ENCODE results near the gene KSR1. TPM values are rescaled to one million over a fixed set of nuclear protein-coding genes. Genes with fewer than 3 reads are reported as not detected.

The KSR1 gene
- total RNA-seq, 3 donors from 2014 or later: 14.1 to 36.4 (median 24.0) TPM

DNA sequence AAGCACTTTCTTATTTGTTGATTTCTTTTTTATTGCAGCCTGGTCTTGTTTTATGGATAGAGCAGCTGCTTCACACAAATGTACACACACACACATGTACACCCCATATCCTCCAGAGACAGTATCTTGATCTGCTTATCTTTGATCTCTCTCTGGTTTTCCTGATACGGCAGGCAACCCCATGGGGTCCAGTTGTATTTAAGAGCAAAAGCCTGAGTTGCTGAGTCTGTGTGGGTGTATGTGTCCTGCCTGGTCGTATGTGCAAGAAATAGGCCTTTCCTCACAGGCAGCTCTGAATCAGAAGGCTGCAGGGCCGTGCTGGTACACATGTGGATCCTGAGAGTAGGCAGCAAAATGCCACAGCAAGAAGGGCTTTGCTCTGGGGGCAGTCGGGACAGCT, 160.2 kb downstream of the KSR1 start:
- no peaks in the 10 kb centered on the region for H3K9me3 ChIP-seq
- no peaks in the 10 kb centered on the region for H3K4me1 ChIP-seq
- H3K27me3 ChIP-seq: no peaks in the 10 kb centered on the region
- no peak for TF ChIP-seq POLR2A (IDR thresholded peaks at IDR 0.05)
- TF ChIP-seq POLR2AphosphoS5 (IDR thresholded peaks at IDR 0.05): no peak
- no peak for TF ChIP-seq CTCF (IDR thresholded peaks at IDR 0.05)
- DNase-seq (ENCODE audit: low spot score in 2 of 2): no peak
- H3K27ac ChIP-seq: no peak overlapping the region
- H3K4me3 ChIP-seq: no peak overlapping the region
- intact Hi-C loops (cut with DNase I; ENCODE audit: low total_unique reads): no loop called here
- no peaks in the 10 kb centered on the region for H3K36me3 ChIP-seq

DNA sequence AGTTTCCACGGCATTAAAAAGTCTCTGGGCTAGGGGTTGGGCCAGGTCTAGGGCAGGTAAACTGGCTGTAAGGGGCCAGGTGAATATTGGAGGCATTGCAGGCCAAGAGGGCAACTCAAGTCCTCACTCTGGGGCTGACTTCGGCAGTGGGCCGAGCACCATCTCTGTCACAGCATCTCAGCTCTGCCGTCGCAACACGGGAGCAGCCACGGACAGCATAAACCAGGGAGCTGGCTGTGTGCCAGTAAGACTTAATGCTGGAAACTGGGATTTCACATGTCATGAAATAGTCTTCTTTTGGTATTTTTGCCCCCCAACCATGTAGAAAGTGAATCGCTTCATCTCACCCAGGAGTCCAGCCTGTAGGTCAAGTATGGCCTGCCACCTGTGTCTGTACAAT, 162.2 kb downstream of the KSR1 start:
- intact Hi-C loops (cut with DNase I; ENCODE audit: low total_unique reads): no loop called here

DNA sequence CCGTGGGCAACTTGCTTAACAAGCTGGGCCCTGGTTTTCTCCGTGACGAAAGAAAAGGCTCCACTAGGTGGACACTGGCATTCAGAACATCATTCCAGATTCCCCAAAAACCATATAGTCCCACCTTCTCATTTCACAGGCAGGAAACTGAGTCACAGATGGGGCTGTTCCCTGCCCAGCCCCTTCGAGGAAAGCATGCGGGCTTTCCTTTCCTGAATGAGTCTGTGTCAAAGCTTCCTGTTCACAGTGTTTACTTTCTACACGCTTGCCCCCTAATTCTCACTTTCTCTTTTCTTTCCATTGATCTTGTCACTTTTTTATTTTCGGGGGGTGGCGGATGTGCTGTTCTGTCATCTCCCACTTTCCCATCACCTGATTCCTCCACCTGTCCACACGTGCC, 164.5 kb downstream of the KSR1 start:
- Histone ChIP-seq H3K27ac (no peak overlapping the region), H3K9me3 (no peaks in the 10 kb centered on the region), H3K4me3 (no peak overlapping the region), H3K27me3 (no peaks in the 10 kb centered on the region), H3K4me1 (no peaks in the 10 kb centered on the region), H3K36me3 (no peaks in the 10 kb centered on the region)
- TF ChIP-seq POLR2A (IDR thresholded peaks at IDR 0.05) (no peak), POLR2AphosphoS5 (IDR thresholded peaks at IDR 0.05) (no peak), CTCF (IDR thresholded peaks at IDR 0.05) (no peak)
- intact Hi-C loops (cut with DNase I; ENCODE audit: low total_unique reads): no loop called here
- no peak for DNase-seq (ENCODE audit: low spot score in 2 of 2)

More for the DNA sequence above, 162.2 kb downstream of the KSR1 start:
- H3K9me3 ChIP-seq: no peaks in the 10 kb centered on the region
- no peak overlapping the region for H3K4me3 ChIP-seq
- no peak overlapping the region for H3K27ac ChIP-seq
- no peaks in the 10 kb centered on the region for H3K4me1 ChIP-seq
- TF ChIP-seq CTCF (IDR thresholded peaks at IDR 0.05) (no peak), POLR2AphosphoS5 (IDR thresholded peaks at IDR 0.05) (no peak), POLR2A (IDR thresholded peaks at IDR 0.05) (no peak)
- no peaks in the 10 kb centered on the region for H3K36me3 ChIP-seq
- DNase-seq (ENCODE audit: low spot score in 2 of 2): no peak
- H3K27me3 ChIP-seq: no peaks in the 10 kb centered on the region

DNA sequence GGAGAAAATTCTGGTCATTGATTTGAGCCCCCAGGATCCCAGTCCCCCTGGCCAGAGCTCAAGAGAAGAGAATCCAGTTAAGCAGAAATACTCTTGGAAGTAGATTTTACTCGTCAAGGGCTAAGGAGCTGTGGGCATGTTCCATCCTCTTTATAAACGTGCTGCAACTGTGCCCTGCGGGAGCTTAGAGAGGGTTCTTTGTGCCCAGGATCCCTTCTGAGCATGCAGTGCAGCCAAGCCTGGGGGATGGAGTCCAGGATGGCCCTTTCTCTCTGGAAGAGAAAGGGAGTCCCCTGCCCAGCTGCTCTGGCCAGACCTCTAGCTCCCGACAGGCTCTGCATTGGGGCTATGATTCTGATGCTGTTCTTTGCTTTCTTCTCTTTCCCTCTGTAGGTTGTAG, 165.3 kb downstream of the KSR1 start:
- TF ChIP-seq CTCF (IDR thresholded peaks at IDR 0.05) (no peak), POLR2AphosphoS5 (IDR thresholded peaks at IDR 0.05) (no peak), POLR2A (IDR thresholded peaks at IDR 0.05) (no peak)
- H3K9me3 ChIP-seq: no peaks in the 10 kb centered on the region
- H3K4me1 ChIP-seq: no peaks in the 10 kb centered on the region
- no peak for DNase-seq (ENCODE audit: low spot score in 2 of 2)
- H3K27me3 ChIP-seq: no peaks in the 10 kb centered on the region
- H3K27ac ChIP-seq: no peak overlapping the region
- intact Hi-C loops (cut with DNase I; ENCODE audit: low total_unique reads): no loop called here
- no peak overlapping the region for H3K4me3 ChIP-seq
- H3K36me3 ChIP-seq: no peaks in the 10 kb centered on the region

GRCh38 chr17:27621942-27622559, 165.8 kb downstream of the KSR1 start:
- Histone ChIP-seq H3K4me1 (no peaks in the 10 kb centered on the region), H3K4me3 (no peak overlapping the region), H3K9me3 (no peaks in the 10 kb centered on the region), H3K27ac (no peak overlapping the region), H3K27me3 (no peaks in the 10 kb centered on the region), H3K36me3 (no peaks in the 10 kb centered on the region)
- intact Hi-C loops (cut with DNase I; ENCODE audit: low total_unique reads): no loop called here
- no peak for TF ChIP-seq POLR2A (IDR thresholded peaks at IDR 0.05)
- DNase-seq (ENCODE audit: low spot score in 2 of 2): no peak

DNA sequence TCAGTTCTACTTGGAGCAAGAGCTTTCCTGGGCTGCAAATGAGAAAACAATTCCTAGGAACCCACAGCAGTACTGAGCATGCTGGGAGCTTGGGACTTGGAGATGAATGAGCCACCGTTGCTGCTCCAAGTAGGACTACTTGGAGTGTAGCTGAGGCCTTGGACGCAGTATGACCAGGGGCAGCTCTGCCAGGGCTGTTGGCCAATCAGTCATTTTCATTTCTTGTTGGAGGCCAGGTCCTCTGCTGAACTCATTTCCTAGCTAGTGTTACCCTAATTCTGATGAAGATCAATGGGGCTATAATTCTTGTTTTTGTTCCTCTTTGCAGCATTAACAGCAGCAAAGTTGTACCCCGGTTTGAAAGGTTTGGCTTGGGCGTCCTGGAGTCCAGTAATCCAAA, 166.7 kb downstream of the KSR1 start:
- no peak overlapping the region for H3K4me3 ChIP-seq
- DNase-seq (ENCODE audit: low spot score in 2 of 2): no peak
- TF ChIP-seq POLR2AphosphoS5 (IDR thresholded peaks at IDR 0.05) (no peak), CTCF (IDR thresholded peaks at IDR 0.05) (no peak), POLR2A (IDR thresholded peaks at IDR 0.05) (no peak)
- H3K9me3 ChIP-seq: no peaks in the 10 kb centered on the region
- no peaks in the 10 kb centered on the region for H3K36me3 ChIP-seq
- no peaks in the 10 kb centered on the region for H3K27me3 ChIP-seq
- H3K27ac ChIP-seq: no peak overlapping the region
- no peaks in the 10 kb centered on the region for H3K4me1 ChIP-seq
- intact Hi-C loops (cut with DNase I; ENCODE audit: low total_unique reads): no loop called here

Measured in breast epithelium (tissue), 4 donors.